ENCODE results near the gene DNAH10. TPM values are rescaled to one million over a fixed set of nuclear protein-coding genes. Genes with fewer than 3 reads are reported as not detected.

The DNAH10 gene
- total and polyA plus RNA-seq, 10 of the 15 experiments (the other 5 are each of a cell fraction or from before 2014, with no cell fraction given), result 0.01 to 0.32 (median 0.06) TPM

GRCh38 chr12:123898673-123899072 is 136.6 kb downstream of the DNAH10 start:
- no peaks in the 10 kb centered on the region; a peak in 2 of 4 replicates for H3K27me3 ChIP-seq (replicated peaks in 1 of 2; ENCODE audit: control insufficient read depth in 2 of 2, insufficient read depth in 2 of 2, low read length in 1 of 2)
- H3K4me2 ChIP-seq (ENCODE audit: control insufficient read depth, insufficient read depth), result no peak overlapping the region
- intact Hi-C loops (cut with micrococcal nuclease; ENCODE audit: unreplicated experiment), result no loop called here
- H3K9me3 ChIP-seq (replicated peaks; ENCODE audit: control insufficient read depth, insufficient read depth, low read length), result no peaks in the 10 kb centered on the region
- CTCF ChIA-PET, result interaction anchor here (1.5 kb wide), 1 partner anchor 85 kb away, joined by 6 read pairs; no protein-coding TSS in a partner anchor
- no TSS peak for BruUV-seq (replicated peaks)
- ATAC-seq (no peak), FAIRE-seq (no peak), DNase-seq (ENCODE audit: low read depth, low spot score) (no peak)
- no peak overlapping the region for H2AFZ ChIP-seq (ENCODE audit: control insufficient read depth, low read depth, low read length)
- no peak overlapping the region for H3K4me3 ChIP-seq
- no peak overlapping the region for H3K27ac ChIP-seq (ENCODE audit: control insufficient read depth, insufficient read depth)
- SMC1A ChIA-PET (ENCODE audit: uncharacterized antibody, unreplicated experiment), result no interaction called here
- in situ Hi-C loops (cut with MboI), result no loop called here
- 59% methylated on average over 18 of the region's 18 CpGs for WGBS (ENCODE audit: insufficient coverage, insufficient replicate concordance, low lambda C conversion rate, missing lambda C conversion rate)
- H3K4me1 ChIP-seq (ENCODE audit: control insufficient read depth, insufficient read depth, low read length), result no peaks in the 10 kb centered on the region
- POLR2A ChIA-PET, result no interaction called here
- no peaks in the 10 kb centered on the region for H3K79me2 ChIP-seq (ENCODE audit: control insufficient read depth, insufficient read depth, low read length)
- H3K9ac ChIP-seq (ENCODE audit: control insufficient read depth, insufficient read depth, low read length), result no peak overlapping the region
- RAD21 ChIA-PET (ENCODE audit: unreplicated experiment), result no interaction called here
- H4K20me1 ChIP-seq (ENCODE audit: control insufficient read depth, insufficient read depth), result no peaks in the 10 kb centered on the region
- no peaks in the 10 kb centered on the region for H3K36me3 ChIP-seq (ENCODE audit: control insufficient read depth in 2 of 2, insufficient read depth in 2 of 2, low read length in 1 of 2)
- TF ChIP-seq SRF (IDR thresholded peaks at IDR 0.05; ENCODE audit: low read depth in 2 of 2, low read length in 2 of 2), result no peak
- TF ChIP-seq EZH2 (IDR thresholded peaks at IDR 0.05; ENCODE audit: borderline replicate concordance, control insufficient read depth, low read depth, low read length), result no peak
- no peak for TF ChIP-seq TAF1 (IDR thresholded peaks at IDR 0.05; ENCODE audit: borderline replicate concordance, low read depth, low read length)
- TF ChIP-seq POU2F2 (IDR thresholded peaks at IDR 0.05; ENCODE audit: borderline replicate concordance, low read depth, low read length), result no peak
- no peak for TF ChIP-seq ZNF207 (IDR thresholded peaks at IDR 0.05; ENCODE audit: borderline replicate concordance)
- no peak for TF ChIP-seq JUND (IDR thresholded peaks at IDR 0.05; ENCODE audit: low read depth, low read length)
- TF ChIP-seq SP1 (IDR thresholded peaks at IDR 0.05; ENCODE audit: low read depth, low read length), result no peak
- TF ChIP-seq POLR2A (IDR thresholded peaks at IDR 0.05; ENCODE audit: low read depth, low read length), result no peak
- TF ChIP-seq HDAC2 (IDR thresholded peaks at IDR 0.05), result no peak
- no peak for TF ChIP-seq CUX1 (IDR thresholded peaks at IDR 0.05; ENCODE audit: insufficient replicate concordance, low read depth, low read length)
- no peak for TF ChIP-seq SMAD1 (IDR thresholded peaks at IDR 0.05; ENCODE audit: low read depth, partially characterized antibody)
- TF ChIP-seq HDGF (IDR thresholded peaks at IDR 0.05), result no peak
